ENCODE measurements around the gene EDN2.

EDN2 gene

DNA sequence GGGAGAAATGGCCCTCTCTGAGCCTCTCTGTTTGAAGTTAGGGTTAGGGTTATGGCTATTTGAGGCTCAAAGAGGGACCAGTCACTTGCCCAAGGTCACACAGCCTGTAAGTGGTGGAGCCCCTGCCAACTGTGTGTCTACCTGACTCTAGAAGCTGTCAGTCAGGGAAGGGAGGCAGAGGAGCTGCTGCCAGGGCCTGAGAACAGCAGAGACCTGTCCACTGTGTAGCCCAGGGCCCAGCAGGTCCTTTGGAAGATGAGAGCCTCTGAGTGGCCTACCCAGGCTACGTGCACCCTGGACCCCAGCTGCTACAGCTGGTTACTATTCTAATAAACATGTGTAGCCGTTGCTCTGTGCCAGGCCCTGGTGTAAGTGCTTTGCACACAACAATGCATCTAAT, 15.1 kb upstream of the EDN2 start:
- Histone ChIP-seq H3K79me2 (ENCODE audit: insufficient read depth, low read length) (no peaks in the 10 kb centered on the region), H4K20me1 (ENCODE audit: low read depth, low read length) (no peaks in the 10 kb centered on the region), H3K27me3 (ENCODE audit: low read length) (no peaks in the 10 kb centered on the region), H3K9me2 (replicated peaks; ENCODE audit: insufficient read depth, low read length) (no peaks in the 10 kb centered on the region), H3K36me3 (ENCODE audit: low read length) (no peaks in the 10 kb centered on the region), H3K9ac (ENCODE audit: low read length) (no peak overlapping the region), H3K27ac (ENCODE audit: low read depth, low read length) (no peak overlapping the region), H3F3A (ENCODE audit: insufficient read depth) (no peaks in the 10 kb centered on the region), H3K9me3 (ENCODE audit: insufficient read depth, low read length) (no peaks in the 10 kb centered on the region), H3K4me2 (ENCODE audit: low read depth, low read length, poor library complexity, severe bottlenecking) (no peak overlapping the region), H3K4me3 (ENCODE audit: insufficient read depth, low read length, poor library complexity, severe bottlenecking) (no peak overlapping the region), H2AFZ (ENCODE audit: low read depth, low read length, severe bottlenecking) (no peak overlapping the region)
- TF ChIP-seq, protein P1, sequence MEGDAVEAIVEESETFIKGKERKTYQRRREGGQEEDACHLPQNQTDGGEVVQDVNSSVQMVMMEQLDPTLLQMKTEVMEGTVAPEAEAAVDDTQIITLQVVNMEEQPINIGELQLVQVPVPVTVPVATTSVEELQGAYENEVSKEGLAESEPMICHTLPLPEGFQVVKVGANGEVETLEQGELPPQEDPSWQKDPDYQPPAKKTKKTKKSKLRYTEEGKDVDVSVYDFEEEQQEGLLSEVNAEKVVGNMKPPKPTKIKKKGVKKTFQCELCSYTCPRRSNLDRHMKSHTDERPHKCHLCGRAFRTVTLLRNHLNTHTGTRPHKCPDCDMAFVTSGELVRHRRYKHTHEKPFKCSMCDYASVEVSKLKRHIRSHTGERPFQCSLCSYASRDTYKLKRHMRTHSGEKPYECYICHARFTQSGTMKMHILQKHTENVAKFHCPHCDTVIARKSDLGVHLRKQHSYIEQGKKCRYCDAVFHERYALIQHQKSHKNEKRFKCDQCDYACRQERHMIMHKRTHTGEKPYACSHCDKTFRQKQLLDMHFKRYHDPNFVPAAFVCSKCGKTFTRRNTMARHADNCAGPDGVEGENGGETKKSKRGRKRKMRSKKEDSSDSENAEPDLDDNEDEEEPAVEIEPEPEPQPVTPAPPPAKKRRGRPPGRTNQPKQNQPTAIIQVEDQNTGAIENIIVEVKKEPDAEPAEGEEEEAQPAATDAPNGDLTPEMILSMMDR (IDR thresholded peaks at IDR 0.05; ENCODE audit: insufficient read depth, low read length, poor library complexity, severe bottlenecking): no peak
- TF ChIP-seq EZH2phosphoT487 (conservative IDR thresholded peaks at IDR 0.05; ENCODE audit: low read length): no peak

DNA sequence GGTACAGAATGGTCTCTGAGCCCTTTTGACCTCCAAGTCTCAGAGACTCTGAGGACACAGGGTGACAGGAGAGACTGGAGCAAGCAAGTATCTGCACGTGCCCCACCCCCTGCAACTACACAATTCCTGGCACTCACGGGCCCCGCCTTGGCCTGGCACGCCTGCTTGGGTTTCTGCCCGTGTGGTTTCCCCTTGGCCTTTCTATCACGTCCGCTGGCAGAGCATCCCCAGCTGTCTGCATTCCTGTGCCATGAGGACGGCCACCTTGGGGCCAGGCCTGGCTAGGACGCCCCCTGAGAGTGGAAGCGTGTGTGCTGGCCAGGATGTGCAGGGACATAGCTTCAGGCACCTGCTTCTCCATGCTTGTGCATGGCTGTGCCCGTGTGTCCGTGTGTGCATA, 14.3 kb upstream of the EDN2 start:
- H3K9ac ChIP-seq (ENCODE audit: low read length): no peak overlapping the region
- no peaks in the 10 kb centered on the region for H4K20me1 ChIP-seq (ENCODE audit: low read depth, low read length)
- H3K4me3 ChIP-seq (ENCODE audit: insufficient read depth, low read length, poor library complexity, severe bottlenecking): no peak overlapping the region
- no peaks in the 10 kb centered on the region for H3K9me3 ChIP-seq (ENCODE audit: insufficient read depth, low read length)
- no peaks in the 10 kb centered on the region for H3K27me3 ChIP-seq (ENCODE audit: low read length)
- no peaks in the 10 kb centered on the region for H3K9me2 ChIP-seq (replicated peaks; ENCODE audit: insufficient read depth, low read length)
- H3K27ac ChIP-seq (ENCODE audit: low read depth, low read length): no peak overlapping the region
- H3K4me2 ChIP-seq (ENCODE audit: low read depth, low read length, poor library complexity, severe bottlenecking): no peak overlapping the region
- no peak for TF ChIP-seq EZH2phosphoT487 (conservative IDR thresholded peaks at IDR 0.05; ENCODE audit: low read length)
- TF ChIP-seq, protein P1 (IDR thresholded peaks at IDR 0.05; ENCODE audit: insufficient read depth, low read length, poor library complexity, severe bottlenecking): no peak
- no peak overlapping the region for H2AFZ ChIP-seq (ENCODE audit: low read depth, low read length, severe bottlenecking)
- no peaks in the 10 kb centered on the region for H3K36me3 ChIP-seq (ENCODE audit: low read length)
- no peaks in the 10 kb centered on the region for H3K79me2 ChIP-seq (ENCODE audit: insufficient read depth, low read length)
- H3F3A ChIP-seq (ENCODE audit: insufficient read depth): no peaks in the 10 kb centered on the region

DNA sequence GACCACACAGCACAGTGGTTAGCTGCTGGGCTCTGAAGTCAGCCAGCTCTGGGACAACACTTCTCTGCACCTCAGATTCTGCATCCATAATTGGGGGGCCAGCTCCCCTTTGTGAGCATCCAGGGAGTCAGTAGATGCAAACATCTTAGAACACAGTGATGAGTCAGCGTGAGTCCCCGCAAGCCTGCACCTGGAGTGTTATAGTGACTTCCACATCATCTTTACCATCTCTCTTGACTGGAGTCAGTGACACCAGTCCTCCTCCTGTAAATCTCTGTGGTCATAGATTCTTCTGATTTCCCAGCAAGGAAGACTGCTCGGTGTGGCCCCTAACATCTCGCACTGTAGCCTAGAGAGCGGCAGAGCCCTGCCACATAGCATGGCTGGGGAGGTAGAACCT, 13.9 kb upstream of the EDN2 start:
- TF ChIP-seq, protein P1 (IDR thresholded peaks at IDR 0.05; ENCODE audit: insufficient read depth, low read length, poor library complexity, severe bottlenecking): no peak
- no peak for TF ChIP-seq EZH2phosphoT487 (conservative IDR thresholded peaks at IDR 0.05; ENCODE audit: low read length)
- Histone ChIP-seq H3K4me3 (ENCODE audit: insufficient read depth, low read length, poor library complexity, severe bottlenecking) (no peak overlapping the region), H3K27me3 (ENCODE audit: low read length) (no peaks in the 10 kb centered on the region), H3K9me2 (replicated peaks; ENCODE audit: insufficient read depth, low read length) (no peaks in the 10 kb centered on the region), H3K9me3 (ENCODE audit: insufficient read depth, low read length) (no peaks in the 10 kb centered on the region), H3K9ac (ENCODE audit: low read length) (no peak overlapping the region), H3K4me2 (ENCODE audit: low read depth, low read length, poor library complexity, severe bottlenecking) (no peak overlapping the region), H3K79me2 (ENCODE audit: insufficient read depth, low read length) (no peaks in the 10 kb centered on the region), H4K20me1 (ENCODE audit: low read depth, low read length) (no peaks in the 10 kb centered on the region), H3K36me3 (ENCODE audit: low read length) (no peaks in the 10 kb centered on the region), H3F3A (ENCODE audit: insufficient read depth) (no peaks in the 10 kb centered on the region), H3K27ac (ENCODE audit: low read depth, low read length) (no peak overlapping the region), H2AFZ (ENCODE audit: low read depth, low read length, severe bottlenecking) (no peak overlapping the region)
